HFFc6 (cell line): ENCODE measurements around the gene DNAH1. TPM values are rescaled to one million over a fixed set of nuclear protein-coding genes. Genes with fewer than 3 reads are reported as not detected.
A peak's percentile ranks its signal among the peaks of the same experiment; 100 is the strongest.

Experiments used
- DNase-seq: peaks from one replicate; pipeline ENCODE4 v3.0.0-alpha.2; 2018
- H3K27ac Mint-ChIP-seq: 2 replicates; pipeline ENCODE4 v1.8.0; 2020; ENCODE audit warnings: mild to moderate bottlenecking, mixed read lengths
- H3K27me3 Mint-ChIP-seq: 2 replicates; pipeline ENCODE4 v1.8.0; 2021; ENCODE audit warnings: mild to moderate bottlenecking, moderate library complexity, mixed read lengths; ENCODE audit not compliant: insufficient read depth
- H3K36me3 Mint-ChIP-seq: 2 replicates; pipeline ENCODE4 v1.8.0; 2021; ENCODE audit warnings: low read depth, mixed read lengths
- H3K4me1 Mint-ChIP-seq: 2 replicates; pipeline ENCODE4 v1.8.0; 2020; ENCODE audit warnings: low read depth, mixed read lengths
- H3K4me3 Mint-ChIP-seq: 2 replicates; pipeline ENCODE4 v1.8.0; 2020; ENCODE audit warnings: mild to moderate bottlenecking, moderate library complexity, mixed read lengths
- H3K9me3 Mint-ChIP-seq: 2 replicates; pipeline ENCODE4 v1.8.0; 2020; ENCODE audit warnings: mild to moderate bottlenecking, mixed read lengths
- CTCF ChIP-seq: fragments of 200-600 bp; sonication (generic); IDR thresholded peaks from 2 replicates; pipeline ENCODE4 v1.5.0; 2021; ENCODE audit warnings: antibody characterized with exemption, mild to moderate bottlenecking
- total RNA-seq, 6 experiments: library from RNA; stranded (reverse); fragmentation: NEBNext Ultra II Directional; extraction: Animal tissue kit (Norgen Biotek cat#: 25700); gene quantifications; 2 replicates in 1 of 6; 3 replicates in 5 of 6; pipeline ENCODE4 v1.2.3, GENCODE V29; 2021

DNAH1 gene
- total RNA-seq, 6 experiments from 2014 or later, result 1.4 to 2.1 (median 1.8) TPM

GRCh38 chr3:52400275-52400793 is 84.2 kb downstream of the DNAH1 start:
- Mint-ChIP-seq H3K27me3 (peaks cover 7% of the 10 kb centered on the region), H3K4me3 (no peak overlapping the region), H3K36me3 (peaks cover 14% of the 10 kb centered on the region), H3K4me1 (no peaks in the 10 kb centered on the region), H3K9me3 (no peaks in the 10 kb centered on the region), H3K27ac (no peak overlapping the region)
- TF ChIP-seq CTCF, result no peak
- DNase-seq, result no peak

- H3K27me3 Mint-ChIP-seq, result peaks cover 7% of the 10 kb centered on the region
- no peaks in the 10 kb centered on the region for H3K9me3 Mint-ChIP-seq
- H3K4me1 Mint-ChIP-seq, result no peaks in the 10 kb centered on the region
These were observed 84.9 kb downstream of the DNAH1 start for GRCh38 chr3:52401021-52401420.

GRCh38 chr3:52401551-52401950 is 85.4 kb downstream of the DNAH1 start:
- Mint-ChIP-seq H3K36me3 (peaks cover 15% of the 10 kb centered on the region), H3K4me3 (no peak overlapping the region), H3K9me3 (no peaks in the 10 kb centered on the region), H3K27me3 (peaks cover 7% of the 10 kb centered on the region), H3K27ac (peak overlapping the region; percentile 31; the same call in 1 of the 2 replicates), H3K4me1 (no peaks in the 10 kb centered on the region)
- TF ChIP-seq CTCF, result no peak
- no peak for DNase-seq

More at GRCh38 chr3:52401021-52401420, 84.9 kb downstream of the DNAH1 start:
- no peak for DNase-seq
- peaks cover 15% of the 10 kb centered on the region for H3K36me3 Mint-ChIP-seq
- H3K27ac Mint-ChIP-seq, result peak overlapping the region; percentile 31; the same call in 1 of the 2 replicates
- H3K4me3 Mint-ChIP-seq, result no peak overlapping the region
- TF ChIP-seq CTCF, result no peak

- Mint-ChIP-seq H3K9me3 (no peaks in the 10 kb centered on the region), H3K4me3 (no peak overlapping the region), H3K36me3 (peaks cover 15% of the 10 kb centered on the region), H3K27ac (no peak overlapping the region), H3K27me3 (peaks cover 5% of the 10 kb centered on the region), H3K4me1 (no peaks in the 10 kb centered on the region)
- DNase-seq, result no peak
- TF ChIP-seq CTCF, result no peak
These were observed 86.0 kb downstream of the DNAH1 start for GRCh38 chr3:52402101-52402521.

GRCh38 chr3:52402706-52403270 is 86.7 kb downstream of the DNAH1 start:
- H3K27ac Mint-ChIP-seq, result no peak overlapping the region
- no peaks in the 10 kb centered on the region for H3K9me3 Mint-ChIP-seq
- no peaks in the 10 kb centered on the region; the same call in 1 of the 2 replicates for H3K4me1 Mint-ChIP-seq
- no peak for DNase-seq
- H3K36me3 Mint-ChIP-seq, result peaks cover 15% of the 10 kb centered on the region
- no peak for TF ChIP-seq CTCF
- H3K4me3 Mint-ChIP-seq, result no peak overlapping the region
- no peaks in the 10 kb centered on the region; the same call in 1 of the 2 replicates for H3K27me3 Mint-ChIP-seq
